Fibroblast of skin of left biceps (primary cell): ENCODE data around the gene UBE2D3.

Experiments used
- DNase-seq, 2 experiments: peaks; one replicate each; pipeline ENCODE4 v3.0.0-alpha.2; 2013; ENCODE audit warnings: low read depth in 2 of 2

Gene UBE2D3

DNA sequence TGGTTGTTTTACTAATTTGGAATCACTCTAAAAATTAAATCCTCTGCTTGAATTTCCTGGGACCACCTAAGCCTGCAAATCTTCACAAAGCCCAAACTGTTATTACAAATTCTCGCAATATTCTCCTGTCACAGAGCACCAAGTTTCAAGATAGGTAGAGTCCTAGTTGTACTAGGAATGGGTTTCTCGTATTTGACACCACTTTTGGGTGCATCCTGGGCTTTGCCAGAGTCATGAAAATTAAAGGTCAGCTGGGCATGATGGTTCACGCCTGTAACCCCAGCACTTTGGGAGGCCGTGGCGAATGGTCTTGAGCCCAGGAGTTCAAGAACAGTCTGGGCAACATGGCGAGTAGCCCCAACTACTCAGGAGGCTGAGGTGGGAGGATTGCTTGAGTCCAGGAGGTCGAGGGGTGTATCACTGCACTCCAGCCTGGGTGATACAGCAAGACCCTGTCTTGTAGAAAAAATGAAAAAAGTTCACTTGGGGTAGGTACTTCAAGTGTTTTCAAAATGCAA is 36.0 kb downstream of the UBE2D3 start:
- no peak for DNase-seq

- DNase-seq: peak; percentile 49 to 69
Measured at GRCh38 chr4:102789317-102789717, 38.0 kb downstream of the UBE2D3 start.

- DNase-seq: no peak
Measured at GRCh38 chr4:102787944-102788343, 39.4 kb downstream of the UBE2D3 start.

GRCh38 chr4:102787096-102787881 is 40.1 kb downstream of the UBE2D3 start:
- peak in 1 of 2 experiments; percentile 9 for DNase-seq

DNA sequence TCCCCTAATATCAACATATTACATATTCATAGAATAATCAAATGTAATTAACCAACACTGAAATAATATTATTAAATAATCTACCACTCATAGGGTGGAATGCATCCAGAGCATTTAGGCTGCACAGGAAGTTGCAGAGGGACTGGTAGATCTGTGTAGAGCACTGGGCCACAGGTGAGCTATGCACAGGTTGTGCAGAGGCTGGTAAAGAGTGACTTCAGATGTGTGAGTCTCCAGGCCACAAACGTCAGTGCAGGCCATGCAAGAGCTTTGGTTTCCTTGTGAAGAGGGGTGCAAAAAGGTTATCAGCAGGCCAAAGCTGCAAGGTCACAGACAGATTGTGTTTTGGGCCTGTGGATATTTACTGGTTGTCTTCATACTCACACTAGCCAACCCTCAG is 41.1 kb downstream of the UBE2D3 start:
- DNase-seq: no peak

DNA sequence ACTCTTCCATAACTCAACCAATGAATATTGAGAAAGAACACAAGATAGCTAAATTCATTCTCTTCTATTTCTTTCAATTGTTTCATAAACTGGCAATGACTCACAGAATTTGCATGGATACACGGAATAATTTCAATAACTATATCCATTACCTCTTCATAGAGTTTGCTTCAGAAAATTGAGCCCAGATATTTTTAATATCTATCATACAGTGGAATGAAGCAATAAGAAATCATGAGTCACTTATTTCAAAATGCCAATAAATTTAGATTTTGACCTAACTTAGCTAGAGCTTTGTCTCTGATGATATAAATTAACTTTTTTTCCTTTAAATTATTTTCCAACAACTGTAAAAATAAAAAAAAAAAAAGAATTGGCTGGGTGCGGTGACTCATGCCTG is 44.3 kb downstream of the UBE2D3 start:
- DNase-seq: peak in 1 of 2 experiments; percentile 31

GRCh38 chr4:102781570-102781969 is 45.8 kb downstream of the UBE2D3 start:
- no peak for DNase-seq

- no peak for DNase-seq
Measured at GRCh38 chr4:102780476-102781144, 46.7 kb downstream of the UBE2D3 start.

- DNase-seq: no peak
Measured at GRCh38 chr4:102779204-102779603, 48.1 kb downstream of the UBE2D3 start.

- DNase-seq: no peak
Measured at GRCh38 chr4:102778720-102779119, 48.6 kb downstream of the UBE2D3 start.

DNA sequence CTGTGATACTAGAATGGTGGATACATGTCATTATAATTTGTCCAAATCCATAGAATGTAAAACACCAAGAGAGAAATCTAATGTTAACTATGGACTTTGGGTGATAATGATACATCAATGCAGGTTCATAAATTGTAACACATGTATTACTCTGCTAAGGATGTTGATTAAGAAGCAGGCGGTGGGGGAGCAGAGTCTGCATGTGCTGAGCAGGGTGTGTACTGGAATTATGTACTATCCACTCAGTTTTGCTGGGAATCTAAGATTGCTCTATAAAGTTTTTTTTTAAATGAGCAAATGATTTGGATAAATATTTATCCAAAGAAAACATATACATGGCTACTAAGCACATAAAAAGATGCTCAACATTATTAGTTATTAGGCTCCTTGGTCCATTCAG is 51.5 kb downstream of the UBE2D3 start:
- no peak for DNase-seq

- DNase-seq: no peak
Measured at GRCh38 chr4:102774254-102774653, 53.1 kb downstream of the UBE2D3 start.

DNA sequence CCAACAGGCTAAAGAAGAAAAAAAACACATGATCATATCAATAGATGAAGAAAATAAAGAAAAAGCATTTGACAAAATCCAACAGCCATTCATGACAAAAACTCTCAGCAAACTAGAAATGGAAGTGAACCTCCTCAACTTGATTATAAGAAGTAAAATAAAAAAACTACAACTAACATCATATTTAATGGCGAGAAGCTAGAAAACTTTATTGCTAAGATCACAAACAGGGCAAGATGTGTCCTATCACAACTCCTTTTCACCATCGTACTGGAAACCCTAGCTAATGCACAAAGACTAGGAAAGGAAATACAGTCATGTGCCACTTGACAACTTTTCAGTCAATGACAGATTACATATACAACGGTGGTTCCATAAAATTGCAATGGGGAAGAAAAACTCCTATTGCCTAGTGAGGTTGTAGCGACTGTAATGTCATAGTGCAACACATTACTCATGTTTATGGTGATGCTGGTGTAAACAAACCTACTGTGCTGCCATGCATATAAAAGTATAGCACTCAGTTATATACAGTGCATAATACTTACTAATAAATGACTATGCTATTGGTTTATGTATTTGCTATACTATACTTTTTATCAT is 54.5 kb downstream of the UBE2D3 start:
- no peak for DNase-seq

GRCh38 chr4:102764901-102765300 is 62.5 kb downstream of the UBE2D3 start:
- DNase-seq: no peak

- DNase-seq: no peak
Measured at GRCh38 chr4:102761906-102762305, 65.4 kb downstream of the UBE2D3 start.

GRCh38 chr4:102761296-102761701 is 66.1 kb downstream of the UBE2D3 start:
- DNase-seq: no peak

GRCh38 chr4:102760645-102761295 is 66.6 kb downstream of the UBE2D3 start, which contains the start of gene MANBA:
MANBA (minus strand) TSS chr4:102760968; CDS start chr4:102760894, 74 bp downstream.
- DNase-seq: peak in 1 of 2 experiments; percentile 27

- no peak for DNase-seq
Measured at GRCh38 chr4:102759831-102760644, 67.3 kb downstream of the UBE2D3 start.

- no peak for DNase-seq
Measured at GRCh38 chr4:102758241-102759160, 68.8 kb downstream of the UBE2D3 start.

GRCh38 chr4:102757681-102758080 is 69.7 kb downstream of the UBE2D3 start:
- no peak for DNase-seq
